NCI-H2081 treated with DMSO at 0.1 percent for 48 hours (cell line): ENCODE measurements around the gene PLD6.

Experiments used
- DNase-seq: peaks from one replicate; lab custom pipeline; 2025; lab: John Stamatoyannopoulos, UW

PLD6 gene

GRCh38 chr17:17226451-17227265 lies 20.5 kb upstream of the PLD6 start:
- no peak for DNase-seq

GRCh38 chr17:17225901-17226300 lies 19.8 kb upstream of the PLD6 start:
- DNase-seq: no peak

GRCh38 chr17:17224137-17224536 lies 18.0 kb upstream of the PLD6 start:
- no peak for DNase-seq

GRCh38 chr17:17223736-17224135 lies 17.6 kb upstream of the PLD6 start:
- no peak for DNase-seq

GRCh38 chr17:17221329-17221728 lies 15.2 kb upstream of the PLD6 start:
- no peak for DNase-seq

- no peak for DNase-seq
These were observed 14.4 kb upstream of the PLD6 start for GRCh38 chr17:17220529-17220928.

GRCh38 chr17:17217995-17218394 lies 11.9 kb upstream of the PLD6 start:
- DNase-seq: no peak

GRCh38 chr17:17216776-17217175 lies 10.6 kb upstream of the PLD6 start:
- no peak for DNase-seq

GRCh38 chr17:17216236-17216635 lies 10.1 kb upstream of the PLD6 start:
- no peak for DNase-seq

GRCh38 chr17:17215575-17215974 lies 9.4 kb upstream of the PLD6 start:
- no peak for DNase-seq

GRCh38 chr17:17214646-17215436 lies 8.7 kb upstream of the PLD6 start:
- DNase-seq: no peak

GRCh38 chr17:17213775-17214174 lies 7.6 kb upstream of the PLD6 start:
- no peak for DNase-seq

- DNase-seq: no peak
These were observed 1.9 kb upstream of the PLD6 start for GRCh38 chr17:17207998-17208397.

- no peak for DNase-seq
These were observed 791 bp upstream of the PLD6 start for GRCh38 chr17:17206913-17207335.

GRCh38 chr17:17205368-17206123 lies 587 bp downstream of the PLD6 start:
- DNase-seq: no peak

- DNase-seq: no peak
These were observed 1.4 kb downstream of the PLD6 start for GRCh38 chr17:17204635-17205231.

GRCh38 chr17:17204041-17204591 lies 2.0 kb downstream of the PLD6 start:
- no peak for DNase-seq

- DNase-seq: no peak
These were observed 2.9 kb downstream of the PLD6 start for GRCh38 chr17:17203173-17203730.

- DNase-seq: no peak
These were observed 4.2 kb downstream of the PLD6 start for GRCh38 chr17:17201907-17202306.

- DNase-seq: no peak
These were observed 4.9 kb downstream of the PLD6 start for GRCh38 chr17:17201271-17201670.

- DNase-seq: no peak
These were observed 5.3 kb downstream of the PLD6 start for GRCh38 chr17:17200831-17201230.

- DNase-seq: no peak
These were observed 5.8 kb downstream of the PLD6 start for GRCh38 chr17:17200311-17200710.
